Testis (tissue), 2 donors: Measurements from ENCODE around the gene CCL23.

Experiments
- CTCF ChIP-seq, 3 experiments: fragments of 450-650 bp in 2 of 3; fragments of 200-600 bp in 1 of 3; sonication (generic) in 1 of 3; IDR thresholded peaks; one replicate each; pipeline ENCODE4 v1.5.1; 2016 to 2019; ENCODE audit warnings: antibody characterized with exemption in 3 of 3, mild to moderate bottlenecking in 2 of 3, moderate library complexity in 1 of 3
- POLR2A ChIP-seq: fragments of 450-650 bp; IDR thresholded peaks from one replicate; pipeline ENCODE4 v1.6.1; 2017; ENCODE audit warnings: antibody characterized with exemption, mild to moderate bottlenecking, moderate library complexity

DNA sequence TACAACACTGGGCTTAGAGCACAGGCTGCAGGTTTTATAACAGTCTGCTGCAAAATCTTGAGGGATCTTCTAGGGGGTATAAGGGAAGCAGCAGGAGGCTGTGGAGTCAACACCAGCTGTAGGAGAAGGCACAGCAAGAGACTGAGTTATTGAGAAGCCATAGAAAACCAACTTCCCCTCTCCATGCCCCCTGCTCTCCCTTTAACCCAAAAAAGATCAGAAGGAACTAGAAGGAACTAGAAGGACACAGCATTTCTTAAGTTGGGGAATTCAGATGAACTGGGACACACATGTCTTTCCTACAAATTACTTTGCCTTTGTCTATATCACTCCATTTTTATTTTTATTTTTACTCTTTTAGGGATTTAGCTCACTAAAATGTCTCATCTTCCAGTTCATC lies 40.1 kb upstream of the CCL23 start:
- TF ChIP-seq CTCF (IDR thresholded peaks at IDR 0.05) (no peak), POLR2A (no peak)
